T-helper 2 cell treated with Interferon-gamma antibody and Interleukin-4, amounts not matched to agents 100 ng/mL and 5 ng/mL, for 36 hours (primary cell): ENCODE results near the gene CRYAA. TPM values are rescaled to one million over a fixed set of nuclear protein-coding genes. Genes with fewer than 3 reads are reported as not detected.

Source experiments
- intact Hi-C: fragments of 100-400 bp; cut with micrococcal nuclease; formaldehyde crosslinking; loops from one replicate; pipeline ENCODE4 v1.15.1; 2023
- total RNA-seq: library from RNA; stranded (reverse); gene quantifications from 2 replicates; pipeline ENCODE4 v1.2.3, GENCODE V29; 2022

CRYAA gene
- total RNA-seq, 1 donor from 2014 or later, result not detected

GRCh38 chr21:43201491-43201890, 32.7 kb downstream of the CRYAA start:
- intact Hi-C loops, result no loop called here

GRCh38 chr21:43203591-43203990, 34.8 kb downstream of the CRYAA start:
- intact Hi-C loops, result no loop called here

GRCh38 chr21:43204638-43205037, 35.8 kb downstream of the CRYAA start:
- intact Hi-C loops, result no loop called here

- intact Hi-C loops, result no loop called here
Measured at GRCh38 chr21:43206231-43207042, 37.6 kb downstream of the CRYAA start.

GRCh38 chr21:43207043-43207315, 38.2 kb downstream of the CRYAA start:
- intact Hi-C loops, result no loop called here

GRCh38 chr21:43207868-43208267, 39.1 kb downstream of the CRYAA start:
- intact Hi-C loops, result no loop called here

GRCh38 chr21:43208561-43209332, 39.9 kb downstream of the CRYAA start:
- intact Hi-C loops, result no loop called here

GRCh38 chr21:43209575-43210453, 41.0 kb downstream of the CRYAA start:
- intact Hi-C loops, result no loop called here

- intact Hi-C loops, result no loop called here
Measured at GRCh38 chr21:43210454-43211071, 41.8 kb downstream of the CRYAA start.

GRCh38 chr21:43211072-43211759, 42.4 kb downstream of the CRYAA start:
- intact Hi-C loops, result no loop called here

- intact Hi-C loops, result no loop called here
Measured at GRCh38 chr21:43211760-43212115, 42.9 kb downstream of the CRYAA start.

Other genes with a start within 250 kb of the CRYAA start
- gene ERVH48-1, start 243.4 kb upstream of the CRYAA start, total RNA-seq, result 0.39 TPM in 2 replicates
- gene PKNOX1, start 194.4 kb upstream of the CRYAA start, total RNA-seq, result 31.3 and 32.2 TPM in 2 replicates
- gene CBS, start 93.2 kb upstream of the CRYAA start, total RNA-seq, result 20.8 and 22.0 TPM in 2 replicates
- gene U2AF1, start 61.4 kb upstream of the CRYAA start, total RNA-seq, result 6.1 and 7.5 TPM in 2 replicates